MM.1S (cell line): ENCODE results near the gene CYP2C9.
"Not testable (repeated sequence)": the region's sequence is repeated elsewhere in the genome, so short reads cannot be mapped to it uniquely, and the experiment has no call there.

Source experiments
- DNase-seq: peaks from one replicate; pipeline ENCODE4 v3.0.0-alpha.2; 2015
- H2AFZ ChIP-seq: fragments of 300-600 bp; sonication (generic); 2 replicates; pipeline ENCODE4 v1.6.0; 2016; ENCODE audit warnings: antibody characterized with exemption, low read length
- H3F3A ChIP-seq: fragments of 300-600 bp; sonication (generic); 2 replicates; pipeline ENCODE4 v1.6.1; 2016; ENCODE audit warnings: mild to moderate bottlenecking, antibody characterized with exemption, low read length, moderate library complexity, mixed read lengths; ENCODE audit not compliant: insufficient read depth
- H3K27ac ChIP-seq: fragments of 300-600 bp; sonication (generic); 2 replicates; pipeline ENCODE4 v1.5.1; 2016; ENCODE audit warnings: mild to moderate bottlenecking, low read length
- H3K27me3 ChIP-seq: fragments of 300-600 bp; sonication (generic); replicated peaks from 2 replicates; pipeline ENCODE4 v1.6.0; 2016; ENCODE audit warnings: low read length; ENCODE audit not compliant: insufficient read depth
- H3K36me3 ChIP-seq: fragments of 300-600 bp; sonication (generic); replicated peaks from 2 replicates; pipeline ENCODE4 v1.6.1; 2016; ENCODE audit warnings: mild to moderate bottlenecking, low read length, mixed read lengths; ENCODE audit not compliant: insufficient read depth
- H3K4me1 ChIP-seq: fragments of 300-600 bp; sonication (generic); 2 replicates; pipeline ENCODE4 v1.6.1; 2016; ENCODE audit warnings: low read length, mixed read lengths
- H3K4me2 ChIP-seq: fragments of 300-600 bp; sonication (generic); 2 replicates; pipeline ENCODE4 v1.6.0; 2016; ENCODE audit warnings: low read depth, low read length
- H3K4me3 ChIP-seq: fragments of 300-600 bp; sonication (generic); 2 replicates; pipeline ENCODE4 v1.5.1; 2016; ENCODE audit warnings: low read length, mixed read lengths
- H3K79me2 ChIP-seq: fragments of 300-600 bp; sonication (generic); 2 replicates; pipeline ENCODE4 v1.6.1; 2016; ENCODE audit warnings: mixed run types, low read length, mixed read lengths
- H3K9ac ChIP-seq: fragments of 300-600 bp; sonication (generic); 2 replicates; pipeline ENCODE4 v1.6.1; 2016; ENCODE audit warnings: low read length, mixed read lengths
- H3K9me2 ChIP-seq: fragments of 300-600 bp; sonication (generic); replicated peaks from 2 replicates; pipeline ENCODE4 v1.6.1; 2016; ENCODE audit warnings: mild to moderate bottlenecking, low read length, mixed read lengths; ENCODE audit not compliant: insufficient read depth
- H3K9me3 ChIP-seq: fragments of 300-600 bp; sonication (generic); replicated peaks from 2 replicates; pipeline ENCODE4 v1.6.1; 2016; ENCODE audit warnings: mild to moderate bottlenecking, low read length, mixed read lengths; ENCODE audit not compliant: insufficient read depth
- H4K20me1 ChIP-seq: fragments of 300-600 bp; sonication (generic); 2 replicates; pipeline ENCODE4 v1.6.1; 2016; ENCODE audit warnings: mild to moderate bottlenecking, low read length, moderate library complexity, mixed read lengths; ENCODE audit not compliant: insufficient read depth
- CTCF ChIP-seq: fragments of 300-600 bp; sonication (generic); IDR thresholded peaks from 2 replicates; pipeline ENCODE4 v1.5.1; 2016; ENCODE audit warnings: antibody characterized with exemption, low read length, mixed read lengths
- EZH2 ChIP-seq: fragments of 300-600 bp; sonication (generic); optimal IDR thresholded peaks from 2 replicates; pipeline ENCODE3; 2017; ENCODE audit warnings: low read depth, mild to moderate bottlenecking, antibody characterized with exemption, low read length, mixed read lengths
- EZH2phosphoT487 ChIP-seq: fragments of 300-600 bp; sonication (generic); IDR thresholded peaks from 2 replicates; pipeline ENCODE4 v1.6.1; 2018; ENCODE audit warnings: antibody characterized with exemption, low read length

The CYP2C9 gene

DNA sequence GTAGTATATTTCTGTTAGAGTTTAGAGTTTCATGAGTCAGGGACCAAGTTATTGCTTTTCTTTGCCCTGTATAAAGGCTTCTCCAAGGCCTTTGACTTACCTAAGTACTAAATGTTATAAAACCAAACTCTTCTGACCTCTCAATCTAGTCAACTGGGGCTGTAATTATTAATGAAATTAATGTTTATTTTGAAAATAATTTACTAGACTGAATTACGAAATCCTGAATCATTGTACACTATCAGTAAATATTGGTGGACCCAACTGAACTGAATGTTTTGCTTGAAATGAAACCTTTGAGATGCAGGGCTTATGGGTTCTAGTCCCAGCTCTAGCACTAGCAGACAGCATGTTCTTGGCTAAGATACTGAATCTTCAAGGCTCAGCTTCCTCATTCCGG, 1.7 kb upstream of the CYP2C9 start:
- Histone ChIP-seq H3K79me2 (no peaks in the 10 kb centered on the region), H2AFZ (no peak overlapping the region), H3K9ac (no peak overlapping the region), H3K27me3 (no peaks in the 10 kb centered on the region), H3K9me3 (no peaks in the 10 kb centered on the region), H3F3A (no peaks in the 10 kb centered on the region), H3K27ac (no peak overlapping the region), H3K4me3 (no peak overlapping the region), H3K9me2 (no peaks in the 10 kb centered on the region), H3K36me3 (no peaks in the 10 kb centered on the region), H3K4me2 (no peak overlapping the region), H3K4me1 (no peaks in the 10 kb centered on the region), H4K20me1 (no peaks in the 10 kb centered on the region)
- no peak for TF ChIP-seq CTCF
- TF ChIP-seq EZH2: no peak
- TF ChIP-seq EZH2phosphoT487: no peak
- no peak for DNase-seq

DNA sequence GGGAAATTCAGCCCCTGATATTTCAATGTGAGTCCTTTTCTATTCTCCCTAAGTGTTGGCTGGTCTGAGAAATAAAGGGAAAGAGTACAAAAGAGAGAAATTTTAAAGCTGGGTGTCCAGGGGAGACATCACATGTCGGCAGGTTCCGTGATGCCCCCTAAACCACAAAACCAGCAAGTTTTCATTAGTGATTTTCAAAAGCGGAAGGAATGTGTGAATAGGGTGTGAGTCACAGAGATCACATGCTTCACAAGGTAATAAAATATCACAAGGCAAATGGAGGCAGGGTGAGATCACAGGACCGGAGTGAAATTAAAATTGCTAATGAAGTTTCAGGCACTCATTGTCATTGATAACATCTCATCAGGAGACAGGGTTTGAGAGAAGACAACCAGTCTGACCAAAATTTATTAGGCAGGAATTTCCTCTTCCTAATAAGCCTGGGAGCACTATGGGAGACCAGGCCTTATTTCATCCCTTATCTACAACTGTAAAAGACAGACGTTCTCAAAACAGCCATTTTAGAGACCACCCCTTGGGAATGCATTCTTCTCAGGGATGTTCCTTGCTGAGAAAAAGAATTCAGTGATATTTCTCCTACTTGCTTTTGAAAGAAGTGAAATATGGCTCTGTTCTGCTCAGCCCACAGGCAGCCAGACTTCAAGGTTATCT, 5.1 kb downstream of the CYP2C9 start:
- not testable (repeated sequence) for H3K4me1 ChIP-seq, H4K20me1 ChIP-seq, H3K9me2 ChIP-seq, H3K36me3 ChIP-seq, H3K79me2 ChIP-seq, H3K9me3 ChIP-seq, H3K9ac ChIP-seq, H2AFZ ChIP-seq, H3K4me2 ChIP-seq, H3K27me3 ChIP-seq, H3F3A ChIP-seq, DNase-seq, H3K27ac ChIP-seq, H3K4me3 ChIP-seq

- not testable (repeated sequence) for H3K4me2 ChIP-seq, H3K79me2 ChIP-seq, H3K27me3 ChIP-seq, H2AFZ ChIP-seq, H3K4me3 ChIP-seq, H3K27ac ChIP-seq, H3K9me3 ChIP-seq, DNase-seq, H3K36me3 ChIP-seq, H3K9me2 ChIP-seq, H3K4me1 ChIP-seq, H4K20me1 ChIP-seq, H3K9ac ChIP-seq, H3F3A ChIP-seq
Measured at GRCh38 chr10:94946181-94946580, 7.7 kb downstream of the CYP2C9 start.

DNA sequence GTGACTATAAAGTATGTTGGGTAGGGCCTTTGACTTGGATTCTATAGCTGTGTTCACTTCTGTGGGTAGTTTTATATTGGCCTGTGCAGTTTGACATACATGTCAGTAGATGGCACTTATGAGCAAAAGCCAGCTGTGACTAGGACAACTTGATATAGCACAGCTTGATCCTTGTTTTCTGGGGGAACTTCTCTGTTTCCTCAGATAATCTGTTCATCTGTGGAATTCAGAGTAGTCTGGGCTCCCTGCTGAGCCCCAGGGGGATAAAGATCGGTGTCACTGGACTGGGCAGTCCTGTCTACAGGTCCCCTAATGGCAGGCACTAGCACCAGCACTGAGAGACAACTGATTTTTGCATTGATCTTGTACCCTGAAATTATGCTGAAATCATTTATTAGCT, 25.4 kb downstream of the CYP2C9 start:
- H2AFZ ChIP-seq: no peak overlapping the region
- H4K20me1 ChIP-seq: no peaks in the 10 kb centered on the region
- no peak overlapping the region for H3K4me3 ChIP-seq
- no peaks in the 10 kb centered on the region for H3K4me1 ChIP-seq
- no peaks in the 10 kb centered on the region for H3F3A ChIP-seq
- H3K9me3 ChIP-seq: no peaks in the 10 kb centered on the region
- TF ChIP-seq CTCF (peak; percentile 70), EZH2phosphoT487 (no peak)
- H3K4me2 ChIP-seq: no peak overlapping the region
- H3K36me3 ChIP-seq: no peaks in the 10 kb centered on the region
- H3K79me2 ChIP-seq: no peaks in the 10 kb centered on the region
- no peak overlapping the region for H3K27ac ChIP-seq
- DNase-seq: peak; percentile 51
- no peaks in the 10 kb centered on the region for H3K27me3 ChIP-seq
- H3K9ac ChIP-seq: no peak overlapping the region
- H3K9me2 ChIP-seq: no peaks in the 10 kb centered on the region
